Stimulated activated naive B cell treated with anti-CD40 and anti-IgM and Interleukin-4, amounts not matched to agents 10 μg/mL and 1 μg/mL and 100 μg/mL, for 72 hours (primary cell): ENCODE data around the gene ZNF90.
"Not testable (repeated sequence)": the region's sequence is repeated elsewhere in the genome, so short reads cannot be mapped to it uniquely, and the experiment has no call there.

Experiments
- ATAC-seq, 2 donors: fragments of 150-1000 bp; cut with Tn5 transposase; replicated peaks; 2 replicates each; pipeline ENCODE4 v1.10.0; 2021; ENCODE audit warnings: moderate library complexity in 1 of 2
- DNase-seq: peaks from one replicate; pipeline ENCODE4 v3.0.0; 2021
- H3K27ac Mint-ChIP-seq: one replicate; pipeline ENCODE4 v1.8.0; 2022; ENCODE audit warnings: mild to moderate bottlenecking, mixed read lengths
- H3K27me3 Mint-ChIP-seq, 2 donors: one replicate each; pipeline ENCODE4 v1.8.0; 2022; ENCODE audit warnings: mixed read lengths in 2 of 2
- H3K36me3 Mint-ChIP-seq, 2 donors: one replicate each; pipeline ENCODE4 v1.8.0; 2022; ENCODE audit warnings: mixed read lengths in 2 of 2, mild to moderate bottlenecking in 1 of 2
- H3K4me1 Mint-ChIP-seq, 2 donors: one replicate each; pipeline ENCODE4 v1.8.0; 2022; ENCODE audit warnings: mixed read lengths in 2 of 2, mild to moderate bottlenecking in 1 of 2
- H3K4me3 Mint-ChIP-seq, 2 donors: one replicate each; pipeline ENCODE4 v1.8.0; 2022; ENCODE audit warnings: mild to moderate bottlenecking in 2 of 2, mixed read lengths in 2 of 2, moderate library complexity in 1 of 2
- H3K9me3 Mint-ChIP-seq, 2 donors: one replicate each; pipeline ENCODE4 v1.8.0; 2022; ENCODE audit warnings: mixed read lengths in 2 of 2, mild to moderate bottlenecking in 1 of 2

The ZNF90 gene

DNA sequence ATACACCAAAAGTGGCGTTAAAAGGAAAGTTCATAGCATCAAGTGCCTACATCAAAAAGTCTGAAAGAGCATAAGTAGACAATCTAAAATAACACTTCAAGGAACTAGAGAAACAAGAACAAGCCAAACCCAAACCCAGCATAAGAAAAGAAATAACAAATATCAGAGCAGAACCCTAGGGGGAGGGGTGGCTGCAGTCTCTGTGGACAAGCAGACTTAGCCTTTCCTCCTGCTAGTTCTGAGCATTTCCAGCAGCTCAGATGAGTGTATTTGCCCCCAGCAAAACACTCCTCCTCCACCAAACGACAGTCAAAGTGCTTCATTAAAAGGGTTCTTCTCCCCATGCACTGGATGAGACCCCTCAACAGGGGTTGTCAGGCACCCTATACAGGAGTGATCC is 7.1 kb upstream of the ZNF90 start:
- H3K9me3 Mint-ChIP-seq = peaks cover 12% of the 10 kb centered on the region in 2 donors
- H3K36me3 Mint-ChIP-seq = peaks cover 0 to 3% of the 10 kb centered on the region in 2 donors
- peaks cover 5 to 6% of the 10 kb centered on the region in 2 donors for H3K4me1 Mint-ChIP-seq
- peaks cover 31 to 41% of the 10 kb centered on the region in 2 donors for H3K27me3 Mint-ChIP-seq
- no peak overlapping the region for H3K4me3 Mint-ChIP-seq
- ATAC-seq = no peak
- no peak overlapping the region for H3K27ac Mint-ChIP-seq
- no peak for DNase-seq

DNA sequence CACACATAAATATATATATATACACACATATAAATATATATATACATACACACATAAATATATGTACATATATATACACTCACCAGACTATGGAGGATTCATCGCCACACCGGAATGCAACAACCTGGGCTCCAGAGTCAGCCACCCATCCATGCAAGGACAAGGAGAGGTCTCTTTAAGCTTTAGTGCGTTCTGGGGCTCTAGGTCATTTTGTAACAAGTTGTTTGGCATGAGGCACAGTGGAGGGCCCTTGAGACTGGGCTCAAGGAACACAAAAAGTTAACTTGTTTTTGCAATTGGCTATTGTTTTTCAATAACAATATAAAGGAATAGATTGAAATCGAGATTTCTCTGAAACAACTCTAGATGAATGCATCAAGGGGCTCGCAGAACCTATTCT is 4.9 kb upstream of the ZNF90 start:
- Mint-ChIP-seq H3K9me3 (peaks cover 3 to 11% of the 10 kb centered on the region in 2 donors), H3K27me3 (peaks cover 20 to 22% of the 10 kb centered on the region in 2 donors), H3K27ac (no peak overlapping the region), H3K4me1 (peaks cover 2 to 5% of the 10 kb centered on the region in 2 donors), H3K36me3 (peaks cover 0 to 8% of the 10 kb centered on the region in 2 donors), H3K4me3 (no peak overlapping the region)
- DNase-seq = no peak
- ATAC-seq = no peak

DNA sequence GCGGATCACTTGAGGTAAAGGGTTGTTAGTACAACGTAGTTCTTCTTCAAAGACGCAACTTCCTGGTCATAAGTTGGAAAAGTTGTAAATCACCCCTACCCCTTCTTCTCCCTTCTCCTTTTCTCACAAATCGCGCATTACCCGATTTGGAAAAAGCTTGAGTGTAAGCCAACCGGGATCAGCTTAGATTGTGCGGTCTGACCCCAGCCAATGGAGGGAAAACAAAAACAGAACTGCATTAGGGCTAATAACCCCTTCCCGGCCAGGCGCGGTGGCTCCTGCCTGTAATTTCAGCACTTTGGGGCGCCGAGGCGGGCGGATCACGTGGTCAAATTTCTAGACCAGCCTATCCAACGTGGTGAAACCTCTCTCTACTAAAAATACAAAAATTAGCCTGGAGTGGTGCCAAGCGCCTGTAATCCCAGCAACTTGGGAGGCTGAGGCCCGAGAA is 806 bp downstream of the ZNF90 start:
- DNase-seq (peak; percentile 8), ATAC-seq (no peak)
- Mint-ChIP-seq H3K4me1 (peaks cover 11 to 24% of the 10 kb centered on the region in 2 donors), H3K9me3 (peaks cover 0 to 1% of the 10 kb centered on the region in 2 donors), H3K27me3 (no peaks in the 10 kb centered on the region), H3K4me3 (peak overlapping the region; percentile 97 to 99), H3K27ac (no peak overlapping the region), H3K36me3 (peaks cover 28 to 36% of the 10 kb centered on the region in 2 donors)

DNA sequence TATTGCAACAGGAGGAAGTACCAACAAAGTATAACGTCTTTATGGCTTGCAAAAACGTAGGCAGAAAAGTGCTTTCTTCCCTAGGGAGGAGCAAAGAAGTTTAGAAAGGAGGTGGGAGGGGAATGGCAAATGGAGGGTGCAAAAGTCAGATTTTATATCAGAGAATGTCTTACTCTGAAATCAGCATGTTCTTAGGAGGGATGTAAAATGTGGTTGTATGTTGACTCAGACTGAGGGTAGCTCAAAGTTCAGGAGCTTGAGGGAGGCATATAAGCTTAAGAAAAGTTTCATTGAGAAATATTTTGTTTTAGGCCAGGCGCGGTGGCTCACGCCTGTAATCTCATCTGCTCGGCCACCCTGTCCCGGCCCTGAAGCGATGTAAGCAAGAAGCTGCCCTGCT is 1.7 kb downstream of the ZNF90 start:
- Mint-ChIP-seq H3K4me3 (peak overlapping the region; percentile 36 to 99), H3K27me3 (no peaks in the 10 kb centered on the region), H3K9me3 (peaks cover 0 to 1% of the 10 kb centered on the region in 2 donors), H3K36me3 (peaks cover 32 to 39% of the 10 kb centered on the region in 2 donors), H3K4me1 (peaks cover 11 to 24% of the 10 kb centered on the region in 2 donors), H3K27ac (no peak overlapping the region)
- DNase-seq (no peak), ATAC-seq (no peak)

DNA sequence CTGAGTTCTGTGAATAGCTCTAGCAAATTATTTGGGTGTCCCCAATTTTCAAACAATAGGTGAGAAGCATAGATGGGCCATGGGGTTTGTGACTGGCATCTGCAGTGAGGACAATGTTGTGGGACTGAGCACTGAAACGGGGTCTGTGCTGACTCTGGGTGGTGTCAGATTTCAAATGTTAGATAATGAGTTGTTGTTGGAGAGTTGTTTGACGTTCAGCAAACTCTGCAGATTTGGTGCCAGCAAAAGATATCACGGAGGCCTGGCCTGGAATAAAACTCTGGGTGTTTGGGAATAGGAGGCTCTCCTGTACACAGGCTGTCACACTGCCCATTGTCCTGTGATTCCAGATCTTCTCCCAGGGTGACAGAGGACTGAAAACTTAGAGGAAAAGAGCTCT is 2.9 kb downstream of the ZNF90 start:
- no peak for DNase-seq
- ATAC-seq = no peak
- peaks cover 0 to 1% of the 10 kb centered on the region in 2 donors for H3K9me3 Mint-ChIP-seq
- no peaks in the 10 kb centered on the region for H3K27me3 Mint-ChIP-seq
- no peak overlapping the region for H3K27ac Mint-ChIP-seq
- H3K4me1 Mint-ChIP-seq = peaks cover 11 to 24% of the 10 kb centered on the region in 2 donors
- H3K36me3 Mint-ChIP-seq = peaks cover 32 to 43% of the 10 kb centered on the region in 2 donors
- no peak overlapping the region for H3K4me3 Mint-ChIP-seq

DNA sequence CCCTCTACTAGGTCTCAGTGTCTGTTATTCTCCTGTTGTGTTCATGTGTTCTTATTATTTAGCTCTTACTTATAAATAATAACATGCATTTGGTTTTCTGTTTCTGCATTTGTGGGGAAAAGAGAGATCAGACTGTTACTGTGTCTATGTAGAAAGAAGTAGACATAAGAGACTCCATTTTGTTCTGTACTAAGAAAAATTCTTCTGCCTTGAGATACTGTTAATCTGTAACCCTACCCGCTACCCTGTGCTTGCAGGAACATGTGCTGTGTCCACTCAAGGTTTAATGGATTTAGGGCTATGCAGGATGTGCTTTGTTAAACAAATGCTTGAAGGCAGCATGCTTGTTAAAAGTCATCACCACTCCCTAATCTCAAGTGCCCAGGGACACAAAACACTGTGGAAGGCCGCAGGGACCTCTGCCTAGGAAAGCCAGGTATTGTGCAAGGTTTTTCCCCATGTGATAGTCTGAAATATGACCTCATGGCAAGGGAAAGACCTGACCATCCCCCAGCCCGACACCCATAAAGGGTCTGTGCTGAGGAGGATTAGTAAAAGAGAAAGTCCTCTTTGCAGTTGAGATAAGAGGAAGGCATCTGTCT is 4.5 kb downstream of the ZNF90 start:
- H3K4me3 Mint-ChIP-seq, H3K27me3 Mint-ChIP-seq, DNase-seq, H3K9me3 Mint-ChIP-seq, ATAC-seq, H3K27ac Mint-ChIP-seq: not testable (repeated sequence)
- Mint-ChIP-seq H3K4me1 (peaks cover 11 to 24% of the 10 kb centered on the region in 2 donors), H3K36me3 (peaks cover 29 to 45% of the 10 kb centered on the region in 2 donors)

DNA sequence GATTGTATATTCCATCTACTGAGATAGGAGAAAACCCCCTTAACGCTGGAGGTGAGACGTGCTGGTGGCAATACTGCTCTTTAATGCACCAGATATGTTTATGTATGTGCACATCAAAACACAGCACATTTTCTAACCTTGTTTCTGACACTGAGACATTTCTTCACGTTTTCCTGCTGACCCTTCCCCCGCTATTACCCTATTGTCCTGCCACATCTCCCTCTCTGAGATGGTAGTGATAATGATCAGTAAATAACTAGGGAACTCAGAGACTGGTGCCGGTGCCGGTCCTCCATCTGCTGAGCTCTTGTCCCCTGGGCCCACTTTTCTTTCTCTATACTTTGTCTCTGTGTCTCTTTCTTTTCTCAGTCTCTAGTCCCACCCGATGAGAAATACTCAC is 5.1 kb downstream of the ZNF90 start:
- not testable (repeated sequence) for H3K4me3 Mint-ChIP-seq, H3K9me3 Mint-ChIP-seq, H3K27ac Mint-ChIP-seq, H3K27me3 Mint-ChIP-seq, DNase-seq, ATAC-seq
- H3K4me1 Mint-ChIP-seq = peaks cover 9 to 19% of the 10 kb centered on the region in 2 donors
- peaks cover 32 to 50% of the 10 kb centered on the region in 2 donors for H3K36me3 Mint-ChIP-seq

DNA sequence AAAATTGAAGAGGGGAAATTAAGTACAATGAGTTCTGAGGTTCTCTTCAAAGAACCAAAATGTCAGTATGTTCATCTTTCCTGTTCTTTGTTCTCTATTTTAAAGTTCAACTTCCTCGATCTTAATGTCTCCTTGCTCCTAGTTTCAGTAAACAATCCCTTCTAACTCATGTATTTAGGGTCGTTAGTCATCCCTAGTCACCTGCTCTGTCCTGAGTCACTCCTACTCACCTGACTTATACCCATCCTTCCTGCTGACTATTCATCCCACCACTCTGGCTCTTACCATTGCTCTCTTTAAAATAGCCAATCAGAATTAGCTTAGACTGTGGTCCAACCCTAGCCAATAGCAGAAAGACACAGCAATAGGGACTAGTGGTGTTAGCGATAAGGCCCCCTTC is 24.3 kb downstream of the ZNF90 start:
- Mint-ChIP-seq H3K4me3 (no peak overlapping the region), H3K27me3 (no peaks in the 10 kb centered on the region), H3K36me3 (peaks cover 53 to 76% of the 10 kb centered on the region in 2 donors), H3K4me1 (peaks cover 0 to 4% of the 10 kb centered on the region in 2 donors), H3K9me3 (peaks cover 16 to 28% of the 10 kb centered on the region in 2 donors), H3K27ac (peak overlapping the region; percentile 60)
- ATAC-seq (peak; percentile 91 to 99), DNase-seq (no peak)

DNA sequence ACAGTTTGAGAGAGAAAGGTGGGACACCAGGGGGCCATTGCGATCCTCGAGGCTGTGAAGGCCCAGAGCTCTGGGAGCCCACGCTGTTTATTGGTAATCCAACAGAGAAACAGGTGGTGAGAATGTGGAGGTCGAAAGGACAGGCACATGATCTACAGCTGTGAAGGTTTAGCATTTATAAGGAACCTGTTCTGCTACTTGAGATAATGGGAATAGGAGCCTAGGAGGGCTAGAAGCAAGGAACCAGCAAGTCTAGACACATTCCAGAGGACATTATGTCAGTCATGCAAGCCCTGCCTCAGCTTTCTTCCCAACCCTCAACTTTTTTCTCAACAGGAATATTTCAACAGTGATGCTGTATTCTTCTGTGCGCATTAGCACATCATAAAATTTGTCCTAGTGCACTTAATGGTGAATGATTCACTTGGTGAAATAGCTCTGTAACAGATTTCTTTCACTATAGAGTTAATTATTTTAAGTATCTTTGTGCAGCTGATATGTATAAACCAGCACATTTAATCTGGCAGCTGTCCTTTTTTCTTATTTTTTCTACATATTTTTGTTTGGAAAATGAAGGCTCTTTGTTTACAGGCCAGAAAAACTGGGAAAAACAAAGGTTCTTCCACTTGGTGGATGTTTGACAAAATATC is 25.4 kb downstream of the ZNF90 start:
- ATAC-seq = no peak
- Mint-ChIP-seq H3K4me3 (no peak overlapping the region), H3K4me1 (peaks cover 0 to 4% of the 10 kb centered on the region in 2 donors), H3K27ac (no peak overlapping the region), H3K27me3 (no peaks in the 10 kb centered on the region), H3K36me3 (peaks cover 55 to 70% of the 10 kb centered on the region in 2 donors), H3K9me3 (peaks cover 13 to 24% of the 10 kb centered on the region in 2 donors)
- no peak for DNase-seq

DNA sequence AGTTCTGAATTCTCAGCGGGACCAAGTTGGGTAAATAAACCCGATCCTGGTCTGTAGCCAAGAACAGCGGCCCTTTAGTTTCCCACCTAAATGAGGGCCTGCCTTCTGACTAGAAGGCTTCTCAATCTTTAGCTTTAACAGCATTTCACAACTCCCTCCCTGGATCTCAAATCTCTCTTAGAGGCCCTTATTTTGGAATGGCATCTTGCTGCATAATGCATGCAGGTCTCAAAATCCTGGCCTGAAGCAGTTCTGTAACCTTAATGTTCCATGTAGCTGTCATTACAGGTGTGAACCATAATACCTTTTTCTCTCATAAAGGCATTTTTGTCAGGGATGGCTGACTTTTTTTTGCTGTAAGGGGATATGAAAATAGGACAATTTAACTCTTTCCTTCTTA is 29.5 kb downstream of the ZNF90 start:
- no peak overlapping the region for H3K4me3 Mint-ChIP-seq
- H3K27ac Mint-ChIP-seq = no peak overlapping the region
- H3K4me1 Mint-ChIP-seq = peaks cover 0 to 1% of the 10 kb centered on the region in 2 donors
- peaks cover 47 to 71% of the 10 kb centered on the region in 2 donors for H3K36me3 Mint-ChIP-seq
- DNase-seq = no peak
- no peaks in the 10 kb centered on the region for H3K27me3 Mint-ChIP-seq
- ATAC-seq = no peak
- peaks cover 4 to 13% of the 10 kb centered on the region in 2 donors for H3K9me3 Mint-ChIP-seq

DNA sequence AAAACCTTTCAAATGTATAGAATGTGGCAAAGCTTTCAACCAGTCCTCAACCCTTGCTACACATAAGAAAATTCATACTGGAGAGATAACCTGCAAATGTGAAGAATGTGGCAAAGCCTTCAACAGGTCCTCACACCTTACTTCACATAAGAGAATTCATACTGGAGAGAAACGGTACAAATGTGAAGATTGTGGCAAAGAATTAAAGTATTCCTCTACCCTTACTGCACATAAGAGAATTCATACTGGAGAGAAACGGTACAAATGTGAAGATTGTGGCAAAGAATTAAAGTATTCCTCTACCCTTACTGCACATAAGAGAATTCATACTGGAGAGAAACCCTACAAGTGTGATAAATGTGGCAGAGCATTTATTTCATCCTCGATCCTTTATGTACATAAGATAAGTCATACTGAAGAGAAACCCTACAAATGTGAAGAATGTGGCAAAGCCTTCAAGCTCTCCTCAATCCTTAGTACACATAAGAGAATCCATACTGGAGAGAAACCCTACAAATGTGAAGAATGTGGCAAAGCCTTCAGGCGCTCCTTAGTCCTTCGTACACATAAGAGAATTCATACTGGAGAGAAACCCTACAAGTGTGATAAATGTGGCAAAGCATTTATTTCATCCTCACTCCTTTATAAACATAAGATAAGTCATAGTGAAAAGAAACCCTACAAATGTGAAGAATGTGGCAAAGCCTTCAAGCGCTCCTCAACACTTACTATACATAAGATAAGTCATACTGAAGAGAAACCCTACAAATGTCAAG is 40.5 kb downstream of the ZNF90 start:
- not testable (repeated sequence) for H3K4me3 Mint-ChIP-seq, ATAC-seq, H3K4me1 Mint-ChIP-seq, H3K27me3 Mint-ChIP-seq, DNase-seq
- H3K27ac Mint-ChIP-seq = peak overlapping the region; percentile 25
- peaks cover 34 to 57% of the 10 kb centered on the region in 2 donors for H3K36me3 Mint-ChIP-seq
- peaks cover 19 to 21% of the 10 kb centered on the region in 2 donors for H3K9me3 Mint-ChIP-seq

DNA sequence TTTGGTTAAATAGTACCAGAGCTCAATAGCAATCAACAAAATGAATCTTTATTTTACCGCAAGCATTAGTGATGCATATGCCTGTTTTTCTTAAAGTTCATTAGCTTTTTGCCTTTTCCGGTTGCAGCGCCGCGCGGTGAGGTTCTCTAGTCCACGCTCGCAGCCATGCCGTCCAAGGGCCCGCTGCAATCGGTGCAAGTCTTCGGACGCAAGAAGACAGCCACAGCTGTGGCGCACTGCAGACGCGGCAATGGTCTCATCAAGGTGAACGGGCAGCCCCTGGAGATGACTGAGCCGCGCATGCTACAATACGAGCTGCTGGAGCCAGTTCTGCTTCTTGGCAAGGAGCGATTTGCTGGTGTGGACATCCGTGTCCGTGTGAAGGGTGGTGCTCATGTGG is 47.1 kb downstream of the ZNF90 start:
- Mint-ChIP-seq H3K9me3 (peaks cover 19 to 27% of the 10 kb centered on the region in 2 donors), H3K27ac (no peak overlapping the region), H3K36me3 (peaks cover 30 to 53% of the 10 kb centered on the region in 2 donors), H3K27me3 (no peaks in the 10 kb centered on the region), H3K4me3 (no peak overlapping the region), H3K4me1 (no peaks in the 10 kb centered on the region)
- DNase-seq (no peak), ATAC-seq (no peak)

DNA sequence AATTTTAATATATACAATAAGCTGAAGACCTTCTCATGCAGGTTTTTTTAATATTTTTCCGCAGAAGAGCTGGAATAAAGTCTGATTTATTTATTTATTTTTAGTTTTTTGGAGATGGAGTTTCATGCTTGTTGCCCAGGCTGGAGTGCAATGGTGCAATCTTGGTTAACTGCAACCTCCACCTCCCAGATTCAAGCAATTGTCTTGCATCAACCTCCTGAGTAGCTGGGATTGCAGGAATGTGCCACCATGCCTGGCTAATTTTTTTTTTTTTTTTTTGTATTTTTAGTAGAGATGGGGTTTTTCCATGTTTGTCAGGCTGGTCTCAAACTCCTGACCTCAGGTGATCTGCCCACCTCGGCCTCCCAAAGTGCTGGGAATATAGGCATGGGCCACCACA is 55.1 kb downstream of the ZNF90 start:
- Mint-ChIP-seq H3K36me3 (peaks cover 15 to 31% of the 10 kb centered on the region in 2 donors), H3K9me3 (peaks cover 10 to 20% of the 10 kb centered on the region in 2 donors)
- not testable (repeated sequence) for H3K27me3 Mint-ChIP-seq, H3K4me1 Mint-ChIP-seq, DNase-seq, H3K27ac Mint-ChIP-seq, ATAC-seq, H3K4me3 Mint-ChIP-seq

DNA sequence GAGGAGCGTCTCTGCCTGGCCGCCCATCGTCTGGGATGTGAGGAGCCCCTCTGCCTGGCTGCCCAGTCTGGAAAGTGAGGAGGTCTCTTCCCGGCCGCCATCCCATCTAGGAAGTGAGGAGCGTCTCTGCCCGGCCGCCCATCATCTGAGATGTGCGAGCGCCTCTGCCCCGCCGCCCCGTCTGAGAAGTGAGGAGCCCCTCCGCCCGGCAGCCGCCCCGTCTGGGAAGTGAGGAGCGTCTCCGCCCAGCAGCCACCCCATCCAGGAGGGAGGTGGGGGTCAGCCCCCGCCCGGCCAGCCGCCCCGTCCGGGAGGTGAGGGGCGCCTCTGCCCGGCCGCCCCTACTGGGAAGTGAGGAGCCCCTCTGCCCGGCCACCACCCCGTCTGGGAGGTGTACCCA is 59.9 kb downstream of the ZNF90 start:
- DNase-seq, H3K27me3 Mint-ChIP-seq, ATAC-seq, H3K27ac Mint-ChIP-seq, H3K4me3 Mint-ChIP-seq, H3K4me1 Mint-ChIP-seq: not testable (repeated sequence)
- Mint-ChIP-seq H3K36me3 (peaks cover 2 to 11% of the 10 kb centered on the region in 2 donors), H3K9me3 (peaks cover 14 to 17% of the 10 kb centered on the region in 2 donors)
